Nephron progenitor cell (in vitro differentiated cells): ENCODE measurements around the gene CRCP.
"Not testable (repeated sequence)": the region's sequence is repeated elsewhere in the genome, so short reads cannot be mapped to it uniquely, and the experiment has no call there.

Source experiments
- DNase-seq: peaks from one replicate; pipeline ENCODE4 v3.0.0; 2021
- H3K27ac Mint-ChIP-seq: 2 replicates; pipeline ENCODE4 v1.8.0; 2021; ENCODE audit warnings: mild to moderate bottlenecking, moderate library complexity, mixed read lengths
- H3K27me3 Mint-ChIP-seq: 2 replicates; pipeline ENCODE4 v1.8.0; 2021; ENCODE audit warnings: mild to moderate bottlenecking, low read depth, mixed read lengths; ENCODE audit not compliant: poor library complexity
- H3K36me3 Mint-ChIP-seq: 2 replicates; pipeline ENCODE4 v1.8.0; 2021; ENCODE audit warnings: low read depth, mixed read lengths
- H3K4me1 Mint-ChIP-seq: 2 replicates; pipeline ENCODE4 v1.8.0; 2021; ENCODE audit warnings: mixed read lengths
- H3K4me3 Mint-ChIP-seq: 2 replicates; pipeline ENCODE4 v1.8.0; 2021; ENCODE audit warnings: mild to moderate bottlenecking, moderate library complexity, mixed read lengths
- H3K9me3 Mint-ChIP-seq: 2 replicates; pipeline ENCODE4 v1.8.0; 2021; ENCODE audit warnings: mild to moderate bottlenecking, moderate library complexity, mixed read lengths
- TF ChIP-seq, protein P1 (sequence below): fragments of 200-600 bp; sonication (generic); IDR thresholded peaks from 2 replicates; pipeline ENCODE4 v1.5.0; 2021; ENCODE audit warnings: antibody characterized with exemption

Gene CRCP

DNA sequence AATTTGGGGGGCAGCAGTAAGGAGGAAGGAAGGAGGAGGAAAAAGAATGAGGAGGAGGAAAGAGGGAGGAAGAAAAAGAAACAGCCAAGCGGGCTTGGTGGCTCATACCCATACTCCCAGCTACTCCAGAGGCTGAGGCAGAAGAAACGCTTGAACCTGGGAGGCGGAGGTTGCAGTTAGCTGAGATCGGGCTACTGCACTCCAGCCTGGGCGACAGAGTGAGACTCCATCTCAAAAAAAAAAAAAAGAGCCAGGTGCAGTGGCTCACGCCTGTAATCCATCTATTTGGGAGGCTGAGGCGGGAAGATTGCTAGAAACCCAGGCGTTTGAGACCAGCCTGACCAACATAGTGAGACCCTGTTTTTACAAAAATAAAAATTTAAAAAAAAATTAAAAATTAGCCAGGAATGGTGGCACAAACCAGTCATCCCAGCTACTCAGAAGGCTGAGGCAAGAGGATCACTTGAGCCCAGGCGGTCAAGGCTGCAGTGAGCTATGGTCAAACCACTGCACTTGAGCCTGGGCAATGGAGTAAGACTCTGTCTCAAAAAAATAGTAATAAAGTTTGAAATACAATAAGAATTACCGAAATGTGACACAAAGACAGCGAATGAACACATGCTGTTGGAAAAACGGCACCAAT lies 14.1 kb upstream of the CRCP start:
- peaks cover 12% of the 10 kb centered on the region for H3K4me1 Mint-ChIP-seq
- H3K36me3 Mint-ChIP-seq: no peaks in the 10 kb centered on the region
- peak overlapping the region; percentile 79 for H3K4me3 Mint-ChIP-seq
- H3K27ac Mint-ChIP-seq: peak overlapping the region; percentile 68
- no peaks in the 10 kb centered on the region for H3K9me3 Mint-ChIP-seq
- TF ChIP-seq, protein P1, sequence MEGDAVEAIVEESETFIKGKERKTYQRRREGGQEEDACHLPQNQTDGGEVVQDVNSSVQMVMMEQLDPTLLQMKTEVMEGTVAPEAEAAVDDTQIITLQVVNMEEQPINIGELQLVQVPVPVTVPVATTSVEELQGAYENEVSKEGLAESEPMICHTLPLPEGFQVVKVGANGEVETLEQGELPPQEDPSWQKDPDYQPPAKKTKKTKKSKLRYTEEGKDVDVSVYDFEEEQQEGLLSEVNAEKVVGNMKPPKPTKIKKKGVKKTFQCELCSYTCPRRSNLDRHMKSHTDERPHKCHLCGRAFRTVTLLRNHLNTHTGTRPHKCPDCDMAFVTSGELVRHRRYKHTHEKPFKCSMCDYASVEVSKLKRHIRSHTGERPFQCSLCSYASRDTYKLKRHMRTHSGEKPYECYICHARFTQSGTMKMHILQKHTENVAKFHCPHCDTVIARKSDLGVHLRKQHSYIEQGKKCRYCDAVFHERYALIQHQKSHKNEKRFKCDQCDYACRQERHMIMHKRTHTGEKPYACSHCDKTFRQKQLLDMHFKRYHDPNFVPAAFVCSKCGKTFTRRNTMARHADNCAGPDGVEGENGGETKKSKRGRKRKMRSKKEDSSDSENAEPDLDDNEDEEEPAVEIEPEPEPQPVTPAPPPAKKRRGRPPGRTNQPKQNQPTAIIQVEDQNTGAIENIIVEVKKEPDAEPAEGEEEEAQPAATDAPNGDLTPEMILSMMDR: no peak
- DNase-seq: no peak
- H3K27me3 Mint-ChIP-seq: no peaks in the 10 kb centered on the region

DNA sequence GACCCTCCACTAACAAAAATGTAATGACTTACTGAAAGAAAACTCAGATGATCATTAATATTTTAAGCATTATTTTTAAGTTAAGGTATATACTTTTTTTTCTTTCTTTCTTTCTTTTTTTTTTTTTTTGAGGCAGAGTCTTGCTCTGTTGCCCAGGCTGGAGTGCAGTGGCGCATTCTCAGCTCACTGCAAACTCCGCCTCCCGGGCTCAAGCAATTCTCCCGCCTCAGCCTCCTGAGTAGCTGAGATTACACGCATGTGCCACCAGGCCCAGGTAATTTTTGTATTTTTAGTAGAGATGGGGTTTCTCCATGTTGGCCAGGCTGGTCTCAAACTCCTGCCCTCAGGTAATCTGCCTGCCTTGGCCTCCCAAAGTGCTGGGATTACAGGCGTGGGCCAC lies 12.5 kb upstream of the CRCP start:
- H3K4me1 Mint-ChIP-seq: peaks cover 12% of the 10 kb centered on the region
- H3K27me3 Mint-ChIP-seq, H3K4me3 Mint-ChIP-seq, H3K27ac Mint-ChIP-seq, H3K36me3 Mint-ChIP-seq, H3K9me3 Mint-ChIP-seq, DNase-seq: not testable (repeated sequence)

- H3K4me1 Mint-ChIP-seq: peaks cover 12% of the 10 kb centered on the region
- H3K9me3 Mint-ChIP-seq, H3K4me3 Mint-ChIP-seq, H3K27ac Mint-ChIP-seq, H3K27me3 Mint-ChIP-seq, H3K36me3 Mint-ChIP-seq, DNase-seq: not testable (repeated sequence)
Observed at GRCh38 chr7:66103994-66104393, 10.7 kb upstream of the CRCP start.

DNA sequence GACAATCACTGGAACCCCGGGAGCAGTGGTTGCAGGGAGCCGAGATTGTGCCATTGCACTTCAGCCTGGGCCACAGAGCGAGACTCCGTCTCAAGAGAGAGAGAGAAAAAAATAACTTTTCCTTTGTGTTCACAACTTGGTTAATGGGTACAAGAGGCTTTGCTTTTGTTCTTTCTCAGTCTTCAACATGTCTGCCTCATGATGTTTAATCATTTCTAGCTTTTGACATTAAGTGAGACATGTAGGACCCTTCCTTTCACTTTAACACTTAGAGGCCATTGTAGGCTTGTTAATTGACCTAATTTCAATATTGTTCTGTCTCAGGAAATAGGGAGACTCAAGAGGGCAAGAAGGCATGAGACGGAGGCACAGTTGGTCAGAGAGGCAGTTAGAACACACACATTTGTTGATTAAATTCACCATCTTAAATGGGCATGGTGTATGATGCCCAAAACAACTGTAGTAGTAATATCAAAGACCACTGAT lies 9.3 kb upstream of the CRCP start:
- Mint-ChIP-seq H3K4me3 (no peak overlapping the region), H3K9me3 (peaks cover 3% of the 10 kb centered on the region), H3K27me3 (peaks cover 3% of the 10 kb centered on the region), H3K4me1 (peaks cover 2% of the 10 kb centered on the region), H3K36me3 (peaks cover 3% of the 10 kb centered on the region), H3K27ac (no peak overlapping the region)
- DNase-seq: no peak
- TF ChIP-seq, protein P1: no peak

- not testable (repeated sequence) for H3K27ac Mint-ChIP-seq, H3K4me1 Mint-ChIP-seq, H3K27me3 Mint-ChIP-seq, DNase-seq, H3K36me3 Mint-ChIP-seq, H3K9me3 Mint-ChIP-seq, H3K4me3 Mint-ChIP-seq
Observed at GRCh38 chr7:66108410-66108809, 6.2 kb upstream of the CRCP start.

GRCh38 chr7:66110856-66111255 lies 3.8 kb upstream of the CRCP start:
- Mint-ChIP-seq H3K27me3 (peaks cover 3% of the 10 kb centered on the region), H3K4me3 (no peak overlapping the region), H3K36me3 (peaks cover 9% of the 10 kb centered on the region), H3K27ac (peak overlapping the region; percentile 8), H3K4me1 (peaks cover 15% of the 10 kb centered on the region), H3K9me3 (peaks cover 8% of the 10 kb centered on the region)
- TF ChIP-seq, protein P1: no peak
- no peak for DNase-seq

GRCh38 chr7:66116680-66117420 lies 2.2 kb downstream of the CRCP start:
- H3K9me3 Mint-ChIP-seq, H3K27me3 Mint-ChIP-seq, DNase-seq: not testable (repeated sequence)
- Mint-ChIP-seq H3K27ac (peak overlapping the region; percentile 80), H3K4me3 (peak overlapping the region; percentile 94), H3K36me3 (peaks cover 24% of the 10 kb centered on the region), H3K4me1 (peaks cover 49% of the 10 kb centered on the region)

DNA sequence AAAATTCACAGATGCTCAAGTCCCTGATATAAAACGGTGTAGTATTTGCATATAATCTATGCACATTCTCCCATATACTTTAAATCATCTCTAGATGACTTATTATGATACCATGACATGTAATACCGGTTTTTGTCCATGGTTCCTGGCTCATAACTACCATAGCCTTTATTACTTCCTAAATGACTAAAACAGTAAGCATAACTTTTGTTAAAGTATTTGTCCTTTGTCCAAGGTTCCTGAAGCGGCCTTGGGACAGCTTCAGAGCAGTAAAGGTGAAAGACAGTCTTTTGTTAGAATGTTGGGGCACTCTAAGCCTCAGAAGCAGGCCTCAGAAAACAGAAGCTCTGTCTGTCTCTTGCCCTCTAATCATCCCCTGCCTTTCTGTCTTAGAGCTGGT lies 4.0 kb downstream of the CRCP start:
- no peak for DNase-seq
- Mint-ChIP-seq H3K9me3 (no peaks in the 10 kb centered on the region), H3K4me1 (peaks cover 49% of the 10 kb centered on the region), H3K4me3 (no peak overlapping the region), H3K27me3 (peaks cover 3% of the 10 kb centered on the region), H3K36me3 (peaks cover 24% of the 10 kb centered on the region), H3K27ac (peak overlapping the region; percentile 71)
- TF ChIP-seq, protein P1: no peak
